Activated CD4-positive, alpha-beta memory T cell treated with anti-CD3 and anti-CD28 coated beads, Interleukin-2, amount 10 ng/mL, durations not matched to agents 7 days and 5 days (primary cell): Measurements from ENCODE around the gene KCNQ1OT1. TPM values are rescaled to one million over a fixed set of nuclear protein-coding genes. Genes with fewer than 3 reads are reported as not detected.

ENCODE experiments used
- CTCF ChIA-PET: fragments of 350-600 bp; sonication (Branson Sonifier 250); formaldehyde crosslinking; loops from one replicate; lab custom pipeline; 2021; ENCODE audit warnings: antibody characterized with exemption, inconsistent platforms; lab: Charles Lee
- POLR2A ChIA-PET: fragments of 350-600 bp; sonication (Branson Sonifier 250); formaldehyde crosslinking; loops from one replicate; lab custom pipeline; 2021; ENCODE audit warnings: antibody characterized with exemption; lab: Charles Lee
- DNase-seq: peaks from one replicate; pipeline ENCODE4 v3.0.0-alpha.2; 2020
- H3K27ac Mint-ChIP-seq: one replicate; pipeline ENCODE4 v1.8.0; 2021; ENCODE audit warnings: mild to moderate bottlenecking, mixed read lengths
- H3K27me3 Mint-ChIP-seq: one replicate; pipeline ENCODE4 v1.8.0; 2021; ENCODE audit warnings: mixed read lengths
- H3K36me3 Mint-ChIP-seq: one replicate; pipeline ENCODE4 v1.8.0; 2021; ENCODE audit warnings: low read depth, mixed read lengths
- H3K4me1 Mint-ChIP-seq: one replicate; pipeline ENCODE4 v1.8.0; 2021; ENCODE audit warnings: mixed read lengths
- H3K4me3 Mint-ChIP-seq: one replicate; pipeline ENCODE4 v1.8.0; 2021; ENCODE audit warnings: mild to moderate bottlenecking, mixed read lengths
- H3K9me3 Mint-ChIP-seq: one replicate; pipeline ENCODE4 v1.8.0; 2021; ENCODE audit warnings: mixed read lengths
- total RNA-seq, 2 experiments: library from RNA; stranded (reverse); gene quantifications; one replicate each; pipeline ENCODE4 v1.2.3, GENCODE V29; 2021

Gene KCNQ1OT1
- total RNA-seq, 2 experiments from 2014 or later = 0.25 to 0.28 TPM

DNA sequence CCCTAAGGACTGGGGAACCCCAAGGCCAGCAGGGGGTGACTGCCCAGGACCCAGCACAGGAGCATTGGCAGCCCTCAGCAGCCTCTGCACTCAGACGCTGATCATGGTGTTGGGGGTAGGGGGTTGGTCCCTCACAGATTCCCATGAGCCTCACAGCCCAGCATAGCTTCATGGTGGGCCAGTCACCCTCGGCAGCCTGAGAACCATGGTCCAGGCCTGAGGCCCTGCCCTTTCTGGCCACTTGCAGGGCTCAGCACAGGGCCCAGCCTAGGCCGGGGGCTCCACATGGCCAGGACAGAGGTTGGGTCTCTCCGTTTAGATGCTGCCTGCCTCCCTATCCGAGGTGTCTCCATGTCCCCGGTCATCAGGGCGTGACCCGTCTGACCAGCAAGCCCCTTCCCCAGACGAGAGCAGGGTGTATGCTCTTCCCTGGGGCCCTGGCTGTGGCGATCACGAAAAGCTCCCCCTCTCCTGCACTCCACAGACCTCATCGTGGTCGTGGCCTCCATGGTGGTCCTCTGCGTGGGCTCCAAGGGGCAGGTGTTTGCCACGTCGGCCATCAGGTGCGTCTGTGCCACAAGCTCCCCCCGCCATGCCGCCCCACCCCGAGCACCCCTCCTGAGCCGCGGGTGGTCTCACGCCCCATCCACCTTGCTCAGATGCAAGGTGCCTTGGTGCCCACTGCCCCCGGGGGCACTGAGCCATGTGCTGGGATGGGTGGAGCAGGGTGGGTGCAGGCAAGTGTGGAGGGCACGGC is 128.8 kb downstream of the KCNQ1OT1 start:
- ChIA-PET POLR2A (no interaction called here), CTCF (no interaction called here)
- Mint-ChIP-seq H3K27ac (no peak overlapping the region), H3K9me3 (no peaks in the 10 kb centered on the region), H3K27me3 (no peaks in the 10 kb centered on the region), H3K4me1 (no peaks in the 10 kb centered on the region), H3K4me3 (no peak overlapping the region), H3K36me3 (no peaks in the 10 kb centered on the region)
- no peak for DNase-seq

DNA sequence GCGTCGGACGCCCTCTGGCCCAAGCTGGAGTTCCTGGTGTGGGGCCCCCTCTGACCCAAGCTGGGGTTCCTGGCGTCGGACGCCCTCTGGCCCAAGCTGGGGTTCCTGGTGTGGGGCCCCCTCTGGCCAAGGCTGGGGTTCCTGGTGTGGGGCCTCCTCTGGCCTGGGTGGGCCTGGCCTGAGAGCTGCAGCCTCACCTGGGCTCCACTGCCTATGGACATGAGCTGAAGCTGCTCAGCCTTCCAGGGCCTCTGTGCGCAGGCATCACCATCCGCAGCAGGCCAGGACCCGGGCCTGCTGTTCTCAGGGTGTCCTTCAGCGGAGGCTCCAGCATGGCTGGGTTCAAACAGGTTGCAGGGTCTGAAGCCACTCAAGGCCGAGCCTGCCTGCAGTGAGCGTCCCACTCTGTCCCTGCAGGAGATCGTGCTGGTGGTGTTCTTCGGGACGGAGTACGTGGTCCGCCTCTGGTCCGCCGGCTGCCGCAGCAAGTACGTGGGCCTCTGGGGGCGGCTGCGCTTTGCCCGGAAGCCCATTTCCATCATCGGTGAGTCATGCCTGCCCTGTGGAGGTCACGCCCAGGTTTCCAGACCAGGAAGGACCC is 129.5 kb downstream of the KCNQ1OT1 start:
- no peak overlapping the region for H3K4me3 Mint-ChIP-seq
- H3K27me3 Mint-ChIP-seq = no peaks in the 10 kb centered on the region
- CTCF ChIA-PET = no interaction called here
- no peak overlapping the region for H3K27ac Mint-ChIP-seq
- H3K9me3 Mint-ChIP-seq = no peaks in the 10 kb centered on the region
- H3K4me1 Mint-ChIP-seq = no peaks in the 10 kb centered on the region
- no peak for DNase-seq
- POLR2A ChIA-PET = no interaction called here
- H3K36me3 Mint-ChIP-seq = no peaks in the 10 kb centered on the region

DNA sequence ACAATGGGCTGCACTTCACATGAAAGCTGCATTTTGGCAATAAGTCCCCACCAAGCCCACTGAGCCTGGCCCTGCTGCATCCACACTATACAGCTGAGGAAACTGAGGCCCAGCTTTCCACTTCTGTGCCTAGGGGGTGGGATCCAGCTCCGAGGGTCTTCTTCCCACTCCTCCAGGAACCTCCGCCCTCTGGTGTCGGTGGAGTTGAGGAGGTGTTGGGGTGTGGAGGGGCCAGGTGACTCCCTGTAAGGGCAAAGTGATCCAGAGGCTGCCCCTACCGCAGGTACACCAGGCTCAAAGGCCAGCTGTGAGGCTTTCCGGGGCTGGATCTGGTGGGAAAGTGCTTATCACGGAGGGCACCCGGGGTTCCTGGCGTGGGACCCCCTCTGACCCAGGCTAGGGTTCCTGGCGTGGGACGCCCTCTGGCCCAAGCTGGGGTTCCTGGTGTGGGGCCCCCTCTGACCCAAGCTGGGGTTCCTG is 130.0 kb downstream of the KCNQ1OT1 start:
- no peak for DNase-seq
- Mint-ChIP-seq H3K9me3 (no peaks in the 10 kb centered on the region), H3K4me1 (no peaks in the 10 kb centered on the region), H3K36me3 (no peaks in the 10 kb centered on the region), H3K27me3 (no peaks in the 10 kb centered on the region), H3K4me3 (no peak overlapping the region), H3K27ac (no peak overlapping the region)
- POLR2A ChIA-PET = no interaction called here
- CTCF ChIA-PET = no interaction called here

GRCh38 chr11:2569321-2569721 is 130.5 kb downstream of the KCNQ1OT1 start:
- no peak overlapping the region for H3K27ac Mint-ChIP-seq
- CTCF ChIA-PET = no interaction called here
- DNase-seq = no peak
- no peaks in the 10 kb centered on the region for H3K36me3 Mint-ChIP-seq
- H3K9me3 Mint-ChIP-seq = no peaks in the 10 kb centered on the region
- no peak overlapping the region for H3K4me3 Mint-ChIP-seq
- H3K27me3 Mint-ChIP-seq = no peaks in the 10 kb centered on the region
- POLR2A ChIA-PET = no interaction called here
- H3K4me1 Mint-ChIP-seq = no peaks in the 10 kb centered on the region

DNA sequence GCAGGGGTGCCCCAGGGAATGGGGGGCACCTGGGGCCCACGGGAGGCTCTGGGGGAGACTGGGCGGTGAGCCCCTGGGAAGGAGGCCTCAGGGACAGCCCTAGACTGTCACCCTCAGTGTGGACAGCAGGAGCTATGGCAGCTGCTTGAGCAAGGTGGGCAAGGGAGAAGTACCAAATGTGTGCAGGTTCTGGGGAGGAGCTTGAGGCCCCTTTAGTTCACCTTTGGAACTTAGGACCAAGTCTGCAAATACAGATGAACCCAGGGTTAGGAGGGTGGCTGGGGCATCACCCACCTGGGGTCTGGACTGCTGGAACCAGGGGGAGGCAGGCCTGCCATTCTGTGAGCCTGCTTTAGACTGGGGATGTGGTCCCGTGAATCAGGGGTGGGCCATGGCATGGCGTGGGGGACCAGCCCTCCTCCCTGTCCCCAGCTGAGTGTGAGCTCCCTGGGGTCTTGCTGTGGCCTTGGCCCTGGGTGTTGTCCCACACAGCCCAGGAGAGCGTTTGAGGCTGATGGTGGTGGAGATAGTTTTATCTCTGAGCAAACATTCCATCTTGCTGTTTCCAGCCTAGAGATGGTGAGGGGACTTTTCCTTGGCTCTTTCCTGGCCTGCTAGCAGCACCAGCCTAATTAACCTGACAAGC is 132.6 kb downstream of the KCNQ1OT1 start:
- H3K4me3 Mint-ChIP-seq = no peak overlapping the region
- no peaks in the 10 kb centered on the region for H3K27me3 Mint-ChIP-seq
- ChIA-PET CTCF (no interaction called here), POLR2A (no interaction called here)
- no peaks in the 10 kb centered on the region for H3K36me3 Mint-ChIP-seq
- H3K9me3 Mint-ChIP-seq = no peaks in the 10 kb centered on the region
- DNase-seq = no peak
- no peak overlapping the region for H3K27ac Mint-ChIP-seq
- no peaks in the 10 kb centered on the region for H3K4me1 Mint-ChIP-seq

DNA sequence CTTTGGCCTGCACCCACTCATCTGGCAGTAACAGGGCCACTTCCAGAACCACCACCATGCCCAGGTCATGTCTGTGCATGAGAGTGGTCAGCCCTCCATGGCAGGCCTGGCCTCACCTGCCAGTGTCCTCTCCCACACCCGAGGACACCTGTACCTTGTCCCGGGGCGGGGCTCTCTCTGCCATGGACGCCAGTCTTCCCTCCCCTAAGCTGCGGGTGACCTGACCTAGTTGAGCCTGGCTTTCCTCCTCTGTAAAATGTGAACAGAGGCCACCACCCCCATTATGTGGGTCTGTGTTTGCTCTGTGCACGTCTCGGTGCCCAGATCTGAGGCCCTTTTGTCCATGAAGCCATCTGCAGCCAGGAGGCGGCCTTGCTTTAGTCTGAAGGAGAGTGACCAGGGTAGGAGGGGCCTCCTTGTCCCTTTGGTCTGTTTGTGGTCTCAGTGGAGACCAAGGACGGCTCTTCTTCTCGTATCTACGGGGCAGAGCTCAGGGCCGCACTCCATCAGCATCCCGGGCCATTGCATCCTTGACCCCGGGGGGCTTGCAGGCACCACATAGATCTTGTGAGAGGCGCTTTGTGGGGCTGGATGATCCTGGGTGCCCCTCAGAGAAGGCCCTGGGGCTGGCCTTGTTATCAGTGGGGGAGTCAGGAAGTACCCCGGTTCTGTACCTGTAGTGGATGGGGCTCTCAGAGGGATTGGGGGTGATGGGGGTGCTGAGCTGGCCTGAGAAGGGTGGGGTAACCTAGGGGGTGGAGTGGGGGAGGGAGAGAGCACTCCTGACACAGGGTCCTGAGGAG is 133.4 kb downstream of the KCNQ1OT1 start:
- H3K4me3 Mint-ChIP-seq = no peak overlapping the region
- no peak overlapping the region for H3K27ac Mint-ChIP-seq
- no peaks in the 10 kb centered on the region for H3K27me3 Mint-ChIP-seq
- DNase-seq = no peak
- no peaks in the 10 kb centered on the region for H3K9me3 Mint-ChIP-seq
- no peaks in the 10 kb centered on the region for H3K4me1 Mint-ChIP-seq
- POLR2A ChIA-PET = no interaction called here
- H3K36me3 Mint-ChIP-seq = no peaks in the 10 kb centered on the region
- CTCF ChIA-PET = no interaction called here

- Mint-ChIP-seq H3K27ac (no peak overlapping the region), H3K4me1 (no peaks in the 10 kb centered on the region), H3K4me3 (no peak overlapping the region), H3K36me3 (no peaks in the 10 kb centered on the region), H3K27me3 (no peaks in the 10 kb centered on the region), H3K9me3 (no peaks in the 10 kb centered on the region)
- POLR2A ChIA-PET = no interaction called here
- DNase-seq = no peak
- CTCF ChIA-PET = no interaction called here
These were observed 134.2 kb downstream of the KCNQ1OT1 start for GRCh38 chr11:2565447-2566222.

DNA sequence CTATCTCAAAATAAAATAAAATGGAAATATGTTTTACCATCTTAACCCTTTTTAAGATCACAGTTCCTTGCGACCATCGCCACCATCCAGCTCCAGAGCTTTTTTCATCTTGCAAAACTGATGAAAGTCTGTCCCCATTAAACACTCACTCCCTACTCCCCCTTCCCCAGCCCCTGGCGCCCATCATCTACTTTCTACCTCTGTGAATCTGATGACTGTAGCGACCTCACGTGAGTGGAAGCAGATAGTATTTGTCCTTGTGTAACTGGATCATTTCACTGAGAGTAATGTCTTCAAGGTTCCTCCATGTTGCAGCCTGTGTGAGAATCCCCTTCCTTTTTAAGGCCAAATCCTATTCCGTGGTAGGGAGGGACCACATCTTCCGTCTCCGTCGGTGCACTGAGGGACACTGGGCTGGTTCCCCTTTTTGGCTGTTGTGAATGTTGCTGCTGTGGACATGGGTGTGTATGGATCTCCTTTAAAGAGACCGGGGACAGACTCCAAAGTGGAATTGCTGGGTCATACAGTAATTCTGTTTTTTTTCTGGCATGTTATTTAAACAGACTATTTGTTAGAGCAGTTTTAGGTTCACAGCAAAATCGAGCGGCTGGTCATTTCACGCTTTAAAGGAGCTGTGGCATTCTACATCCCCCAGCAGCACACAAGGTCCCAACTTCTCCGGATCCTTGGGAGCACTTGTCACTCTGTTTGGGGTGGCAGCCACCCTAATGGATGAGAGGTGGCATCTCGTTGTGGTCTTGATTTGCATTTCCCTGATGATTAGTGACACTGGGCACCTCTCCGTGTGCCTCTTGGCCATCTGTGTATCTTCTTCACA is 135.0 kb downstream of the KCNQ1OT1 start:
- ChIA-PET POLR2A (no interaction called here), CTCF (no interaction called here)
- H3K9me3 Mint-ChIP-seq = no peaks in the 10 kb centered on the region
- H3K27me3 Mint-ChIP-seq = no peaks in the 10 kb centered on the region
- H3K4me3 Mint-ChIP-seq = no peak overlapping the region
- no peak overlapping the region for H3K27ac Mint-ChIP-seq
- no peak for DNase-seq
- no peaks in the 10 kb centered on the region for H3K4me1 Mint-ChIP-seq
- H3K36me3 Mint-ChIP-seq = no peaks in the 10 kb centered on the region

DNA sequence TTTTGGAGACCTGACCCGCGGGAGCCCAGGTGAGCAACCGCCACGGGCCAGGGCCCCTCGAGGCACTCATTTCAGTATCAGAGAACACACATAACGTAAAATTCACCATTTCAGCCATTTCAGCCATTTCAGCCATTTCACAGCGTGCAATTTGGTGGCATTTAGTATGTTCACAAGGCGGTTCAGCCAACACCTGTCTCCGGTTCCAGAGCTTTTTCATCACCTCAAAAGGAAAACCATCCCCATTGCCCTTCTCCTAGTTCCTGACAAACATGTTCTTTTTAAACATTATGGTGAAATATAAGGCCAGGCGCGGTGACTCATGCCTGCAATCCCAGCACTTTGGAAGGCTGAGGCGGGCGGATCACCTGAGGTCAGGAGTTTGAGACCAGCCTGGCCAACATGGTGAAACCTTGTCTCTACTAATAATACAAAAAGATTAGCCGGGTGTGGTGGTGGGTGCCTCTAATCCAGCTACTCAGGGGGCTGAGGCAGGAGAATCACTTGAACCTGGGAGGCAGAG is 135.7 kb downstream of the KCNQ1OT1 start:
- no peak for DNase-seq
- POLR2A ChIA-PET = no interaction called here
- Mint-ChIP-seq H3K27me3 (no peaks in the 10 kb centered on the region), H3K4me3 (no peak overlapping the region), H3K9me3 (no peaks in the 10 kb centered on the region), H3K36me3 (no peaks in the 10 kb centered on the region), H3K27ac (no peak overlapping the region), H3K4me1 (no peaks in the 10 kb centered on the region)
- CTCF ChIA-PET = no interaction called here

GRCh38 chr11:2563213-2564007 is 136.4 kb downstream of the KCNQ1OT1 start:
- no peaks in the 10 kb centered on the region for H3K9me3 Mint-ChIP-seq
- POLR2A ChIA-PET = no interaction called here
- no peaks in the 10 kb centered on the region for H3K27me3 Mint-ChIP-seq
- H3K4me1 Mint-ChIP-seq = no peaks in the 10 kb centered on the region
- no peaks in the 10 kb centered on the region for H3K36me3 Mint-ChIP-seq
- no peak for DNase-seq
- H3K27ac Mint-ChIP-seq = no peak overlapping the region
- H3K4me3 Mint-ChIP-seq = no peak overlapping the region
- CTCF ChIA-PET = no interaction called here

DNA sequence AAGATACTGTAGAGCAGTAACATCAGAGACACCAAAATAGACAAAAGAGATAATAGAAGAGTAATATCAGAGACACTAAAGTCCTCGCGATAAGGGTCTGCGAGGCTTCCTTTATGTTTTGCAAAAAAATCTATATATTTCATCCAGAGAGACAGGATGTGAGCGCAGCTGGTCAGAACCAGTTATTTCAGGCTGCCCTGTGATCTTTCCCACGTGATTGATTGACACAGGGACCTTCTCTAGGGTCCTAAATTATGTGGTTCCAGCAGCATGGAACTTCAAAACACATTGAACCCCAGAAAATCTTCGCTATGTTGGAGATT is 136.9 kb downstream of the KCNQ1OT1 start:
- CTCF ChIA-PET = no interaction called here

More for the DNA sequence above, 136.9 kb downstream of the KCNQ1OT1 start:
- no peak for DNase-seq
- H3K27ac Mint-ChIP-seq = no peak overlapping the region
- POLR2A ChIA-PET = no interaction called here
- H3K27me3 Mint-ChIP-seq = no peaks in the 10 kb centered on the region
- H3K4me1 Mint-ChIP-seq = no peaks in the 10 kb centered on the region
- no peaks in the 10 kb centered on the region for H3K36me3 Mint-ChIP-seq
- H3K9me3 Mint-ChIP-seq = no peaks in the 10 kb centered on the region
- H3K4me3 Mint-ChIP-seq = no peak overlapping the region
